A549 treated with DMSO at 1 μM for 4 hours (cell line): Measurements from ENCODE around the gene HSD17B7. TPM values are rescaled to one million over a fixed set of nuclear protein-coding genes. Genes with fewer than 3 reads are reported as not detected.

Source experiments
- total RNA-seq: library from RNA; stranded (reverse); fragments of 200-300 nt; extraction: Qiagen RNA extraction; gene quantifications from 5 replicates; pipeline ENCODE4 v1.2.3, GENCODE V29; 2022; ENCODE audit warnings: low read depth

Gene HSD17B7
- 9.6 to 11.0 TPM (median 10.8 TPM) in 5 replicates for total RNA-seq

GRCh38 chr1:162790303-162790984, at the start of gene HSD17B7:
HSD17B7 (plus strand) TSS chr1:162790702; CDS start chr1:162790801, 99 bp downstream.

GRCh38 chr1:162861101-162861500, 70.6 kb downstream of the HSD17B7 start, which contains the start of gene CCDC190:
CCDC190 (minus strand) TSS chr1:162861175; CDS start chr1:162859646, 1,529 bp downstream.

Other genes with a start within 250 kb of the HSD17B7 start
- gene UAP1, start 229.0 kb upstream of the HSD17B7 start, total RNA-seq, result 26.4 to 34.5 TPM (median 31.6 TPM) in 5 replicates
- gene DDR2, start 158.2 kb upstream of the HSD17B7 start, total RNA-seq, result 0.19 to 0.49 TPM (median 0.34 TPM) in 5 replicates
- not detected in 5 replicates for gene CCDC190, start 70.5 kb downstream of the HSD17B7 start, total RNA-seq